Thoracic aorta endothelial cell (primary cell): ENCODE results near the gene ARMC6. TPM values are rescaled to one million over a fixed set of nuclear protein-coding genes. Genes with fewer than 3 reads are reported as not detected.

Experiments
- total RNA-seq: library from RNA; depleted of rRNA; stranded (reverse); fragments of >200 nt; gene quantifications from 2 replicates; pipeline ENCODE4 v1.2.3, GENCODE V29; 2012

Gene ARMC6
- total RNA-seq = 36.4 and 39.9 TPM in 2 replicates

DNA sequence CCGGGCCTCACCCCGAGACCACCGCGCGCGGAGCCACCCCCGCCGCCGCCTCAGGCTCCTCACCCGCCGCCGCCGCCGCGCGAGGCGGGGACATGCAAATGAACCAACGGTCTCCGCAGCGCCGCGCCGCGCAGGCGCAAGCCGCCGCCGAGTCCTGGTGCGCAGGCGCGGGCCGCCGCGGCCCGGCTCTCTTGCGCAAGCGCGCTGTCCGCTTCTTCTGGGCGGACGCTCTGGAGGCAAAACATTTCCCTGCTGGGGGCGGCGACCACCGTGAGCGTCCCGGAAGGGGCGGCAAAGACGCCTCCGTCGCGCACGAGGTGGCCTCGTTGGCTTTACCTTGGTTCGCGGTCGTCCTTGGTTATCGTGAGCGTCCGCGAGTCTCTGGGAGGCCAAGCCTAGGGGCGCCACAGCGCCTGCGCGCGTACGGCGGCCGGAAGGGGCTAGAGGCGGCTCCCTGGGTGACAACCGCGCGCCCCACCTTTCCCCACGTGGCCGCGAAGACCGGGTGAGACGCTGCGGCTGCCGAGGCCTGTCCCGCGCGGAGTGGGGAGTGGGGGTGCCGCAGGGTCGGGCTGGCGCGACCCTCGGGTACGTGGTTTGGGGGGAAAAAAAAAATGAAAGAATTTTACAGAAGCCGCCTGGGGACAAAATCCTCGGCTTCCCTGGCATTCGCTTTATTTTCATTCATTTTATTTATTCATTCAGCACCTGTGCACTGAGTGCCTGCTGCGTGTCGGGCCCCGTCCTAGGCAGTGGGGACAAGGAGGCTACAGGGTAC lies at the start of gene ARMC6, which contains the start of gene SUGP2:
TSS of gene ARMC6 (plus strand) at position 178 of the 778 bp plus-strand sequence. CDS start 607 bp downstream, outside the sequence.
TSS of gene SUGP2 (minus strand) at position 92 of the 778 bp plus-strand sequence. CDS start 2,446 bp downstream, outside the sequence.

DNA sequence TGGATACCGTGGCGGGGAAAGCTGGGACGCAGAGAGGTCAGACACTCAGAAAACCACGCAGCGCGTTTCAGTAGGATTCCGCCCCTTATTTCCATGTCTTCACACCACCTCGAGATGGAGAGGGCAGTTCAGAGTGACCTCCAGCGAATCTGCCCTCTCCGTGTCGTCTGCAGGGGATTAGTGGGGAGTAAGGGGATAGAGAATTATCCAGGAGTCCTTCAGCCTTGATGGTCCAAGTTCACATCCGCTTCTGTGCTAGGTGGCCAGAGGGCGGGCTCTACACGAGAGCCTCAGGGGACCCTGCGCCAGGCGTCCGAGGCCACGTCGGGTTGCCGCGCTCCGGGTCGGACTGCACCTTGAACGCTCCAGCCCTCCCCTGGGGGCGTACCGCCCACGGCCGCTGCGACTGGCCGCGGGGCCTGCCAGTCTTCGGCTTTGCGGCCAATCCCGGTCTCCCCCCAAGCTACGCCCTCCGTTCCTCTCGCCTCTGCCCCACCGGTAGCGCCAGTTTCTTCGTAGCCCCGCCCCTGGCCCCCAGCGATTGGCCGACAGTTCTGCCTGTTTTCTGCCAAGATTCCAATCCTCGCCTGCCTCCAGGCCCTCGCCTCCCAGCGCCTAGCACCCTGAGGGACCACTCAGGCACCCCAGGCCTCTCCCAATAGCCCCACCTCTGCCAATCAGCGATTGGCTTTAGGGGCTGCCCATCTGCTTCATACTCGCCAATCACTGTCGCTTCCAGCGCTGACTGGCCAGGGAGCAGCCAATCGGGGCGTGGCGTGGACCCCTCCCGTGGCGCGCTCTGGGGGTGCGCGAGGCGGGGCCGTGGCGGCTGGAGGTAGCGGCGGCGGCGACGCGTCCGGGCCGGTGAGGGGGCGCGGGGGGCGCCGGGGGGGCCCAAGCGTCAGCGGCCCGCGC lies 30.0 kb downstream of the ARMC6 start, which contains the start of gene SLC25A42:
TSS of gene SLC25A42 (plus strand) at position 812 of the 915 bp plus-strand sequence. CDS start 32,131 bp downstream, outside the sequence.

Other genes starting within 250 kb of the ARMC6 start
- 0.13 TPM in 1 of 2 replicates, not detected in the other for gene COMP, start 242.3 kb upstream of the ARMC6 start, total RNA-seq
- 59.8 and 78.9 TPM in 2 replicates for gene UPF1, start 201.6 kb upstream of the ARMC6 start, total RNA-seq
- gene CERS1, start 137.4 kb upstream of the ARMC6 start, total RNA-seq = 1.3 and 1.9 TPM in 2 replicates
- gene COPE, start 114.2 kb upstream of the ARMC6 start, total RNA-seq = 146 and 154 TPM in 2 replicates
- gene DDX49, start 113.9 kb upstream of the ARMC6 start, total RNA-seq = 44.1 and 47.7 TPM in 2 replicates
- 61.0 and 93.2 TPM in 2 replicates for gene HOMER3, start 92.4 kb upstream of the ARMC6 start, total RNA-seq
- gene SUGP2, start 86 bp upstream of the ARMC6 start, total RNA-seq = 35.2 and 39.9 TPM in 2 replicates
- 3.5 and 4.0 TPM in 2 replicates for gene SLC25A42, start 30.4 kb downstream of the ARMC6 start, total RNA-seq
- gene TMEM161A, start 104.9 kb downstream of the ARMC6 start, total RNA-seq = 13.3 and 18.9 TPM in 2 replicates
- gene MEF2B, start 136.7 kb downstream of the ARMC6 start, total RNA-seq = 0.13 TPM in 1 of 2 replicates, not detected in the other
- gene BORCS8, start 158.5 kb downstream of the ARMC6 start, total RNA-seq = 13.2 and 19.9 TPM in 2 replicates
- gene RFXANK, start 158.7 kb downstream of the ARMC6 start, total RNA-seq = 51.3 and 57.7 TPM in 2 replicates
- gene NR2C2AP, start 169.8 kb downstream of the ARMC6 start, total RNA-seq = 8.2 and 11.5 TPM in 2 replicates
- gene NCAN, start 178.4 kb downstream of the ARMC6 start, total RNA-seq = not detected in 2 replicates
- gene TM6SF2, start 239.7 kb downstream of the ARMC6 start, total RNA-seq = not detected in 2 replicates